ENCODE measurements around the gene ARHGAP42. TPM values are rescaled to one million over a fixed set of nuclear protein-coding genes. Genes with fewer than 3 reads are reported as not detected.

The ARHGAP42 gene
- total RNA-seq, 2 experiments from 2014 or later: not detected

DNA sequence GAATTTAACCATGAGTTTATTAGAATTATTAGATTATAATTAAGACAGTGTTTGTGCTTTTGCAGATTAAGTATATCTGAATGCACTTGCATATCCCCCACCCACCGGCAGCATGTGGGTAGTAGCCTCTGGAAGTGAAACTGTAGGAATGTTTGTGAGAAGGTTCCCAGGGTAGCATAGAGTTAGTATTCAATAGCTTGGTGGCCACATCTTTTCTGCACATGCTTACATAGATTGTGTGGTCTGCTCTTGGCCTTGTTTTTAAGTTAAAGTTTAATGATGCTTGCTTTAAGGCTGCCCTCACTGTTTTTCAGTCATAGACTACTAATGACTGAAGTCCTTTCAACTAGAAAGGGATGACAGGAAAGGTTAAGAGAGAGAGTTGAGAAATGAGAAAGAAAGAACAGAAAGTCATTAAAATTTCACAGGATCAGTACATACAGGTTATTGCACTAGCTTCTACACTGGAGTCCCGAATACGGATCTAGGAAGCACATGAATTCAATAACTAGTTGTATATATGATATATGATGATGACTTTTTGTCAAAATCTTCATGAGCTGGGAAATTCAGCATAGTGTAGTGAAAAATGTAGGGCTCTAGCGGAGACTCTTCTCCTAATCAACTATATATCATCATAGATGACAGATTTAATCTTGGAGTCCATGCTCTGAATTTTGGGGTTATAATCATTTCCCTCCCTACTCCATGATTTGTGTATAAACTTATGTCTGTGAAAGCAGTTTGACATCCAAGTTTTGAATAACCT lies 137.1 kb downstream of the ARHGAP42 start:
- Mint-ChIP-seq H3K27ac (no peak overlapping the region), H3K36me3 (no peaks in the 10 kb centered on the region), H3K27me3 (no peaks in the 10 kb centered on the region), H3K9me3 (no peaks in the 10 kb centered on the region), H3K4me1 (ENCODE audit: low read depth) (no peaks in the 10 kb centered on the region), H3K4me3 (no peak overlapping the region)
- no peak for DNase-seq
- ChIA-PET CTCF (no interaction called here), POLR2A (no interaction called here)
- intact Hi-C loops (cut with micrococcal nuclease): no loop called here

DNA sequence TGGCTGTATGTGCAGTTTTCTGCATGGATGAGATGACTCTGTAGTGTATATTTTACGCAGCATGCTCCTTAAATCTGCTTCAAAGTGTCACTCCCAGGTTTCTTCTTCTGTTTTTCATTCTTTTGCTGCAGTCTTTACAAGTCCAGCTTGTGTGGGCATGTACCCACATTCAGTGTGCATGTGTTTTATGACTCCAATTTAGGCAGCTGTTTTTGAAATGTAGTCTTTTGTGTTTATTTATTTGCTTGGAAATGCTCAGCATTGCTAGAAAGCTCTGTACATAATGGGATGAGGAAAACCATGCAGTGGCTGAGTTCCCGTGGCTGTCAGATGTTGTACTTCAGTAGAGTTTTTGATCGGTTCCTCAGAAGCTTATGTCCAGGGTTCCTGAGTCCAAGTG lies 138.5 kb downstream of the ARHGAP42 start:
- Mint-ChIP-seq H3K9me3 (no peaks in the 10 kb centered on the region), H3K36me3 (no peaks in the 10 kb centered on the region), H3K27ac (no peak overlapping the region), H3K4me1 (ENCODE audit: low read depth) (no peaks in the 10 kb centered on the region), H3K4me3 (no peak overlapping the region), H3K27me3 (no peaks in the 10 kb centered on the region)
- no peak for DNase-seq
- ChIA-PET CTCF (no interaction called here), POLR2A (no interaction called here)
- intact Hi-C loops (cut with micrococcal nuclease): no loop called here

DNA sequence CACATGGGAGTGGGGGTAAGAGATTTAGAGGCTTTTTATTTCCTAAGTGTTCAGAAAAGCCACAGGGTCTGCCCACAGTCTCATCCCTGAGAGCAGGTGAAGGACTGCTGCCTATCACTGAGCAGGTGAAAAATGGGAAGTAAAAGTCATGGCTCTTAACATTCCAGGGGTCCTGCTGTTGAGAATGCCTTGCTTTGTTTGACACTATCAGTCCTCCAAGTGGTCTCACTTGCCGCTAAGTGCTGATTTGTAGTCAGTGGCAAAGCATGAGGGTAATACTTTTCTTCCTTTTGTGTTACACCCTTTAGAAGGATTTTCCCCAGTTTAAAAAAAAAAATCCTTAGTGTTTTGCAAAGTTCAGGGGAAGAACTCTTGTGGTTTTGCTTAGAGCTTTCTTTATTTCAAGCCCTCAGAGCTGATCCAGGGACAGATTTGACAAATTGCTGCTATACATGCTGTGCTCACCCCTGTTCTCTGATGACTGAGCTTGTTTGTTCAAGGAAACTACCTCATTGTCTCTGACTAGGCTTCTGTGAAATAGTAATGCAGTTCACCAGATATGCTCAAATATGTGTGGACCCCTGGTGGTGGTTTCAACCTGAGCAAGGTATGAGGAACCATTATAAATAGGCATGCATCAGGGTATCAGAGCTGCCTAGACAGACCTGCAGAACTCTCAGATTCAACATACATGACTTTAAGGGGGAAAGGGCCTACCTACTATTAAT lies 141.0 kb downstream of the ARHGAP42 start:
- Mint-ChIP-seq H3K27me3 (no peaks in the 10 kb centered on the region), H3K4me3 (no peak overlapping the region), H3K36me3 (no peaks in the 10 kb centered on the region), H3K27ac (no peak overlapping the region), H3K9me3 (no peaks in the 10 kb centered on the region), H3K4me1 (ENCODE audit: low read depth) (no peaks in the 10 kb centered on the region)
- intact Hi-C loops (cut with micrococcal nuclease): no loop called here
- CTCF ChIA-PET: no interaction called here
- DNase-seq: no peak
- POLR2A ChIA-PET: no interaction called here

DNA sequence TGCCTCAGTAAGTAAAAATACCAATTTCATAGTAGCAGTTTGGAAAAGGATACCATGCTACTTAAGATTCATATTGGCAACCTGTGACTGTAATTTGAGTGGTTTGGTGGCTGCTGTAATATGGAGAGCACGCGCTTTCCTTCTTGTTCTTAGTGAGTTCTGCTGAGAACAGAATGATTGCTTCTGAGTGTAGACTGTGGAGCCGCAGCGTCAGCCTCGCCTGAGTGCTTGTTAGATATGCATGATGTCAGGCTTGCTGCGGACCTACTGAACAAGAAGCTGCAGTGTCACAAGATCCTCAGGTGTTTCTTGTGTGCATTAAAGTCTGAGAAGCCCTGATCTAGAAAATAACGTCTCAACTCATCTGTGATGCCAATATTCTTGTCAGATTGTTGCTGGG lies 143.2 kb downstream of the ARHGAP42 start:
- Mint-ChIP-seq H3K36me3 (no peaks in the 10 kb centered on the region), H3K27ac (no peak overlapping the region), H3K27me3 (no peaks in the 10 kb centered on the region), H3K4me3 (no peak overlapping the region), H3K4me1 (ENCODE audit: low read depth) (no peaks in the 10 kb centered on the region), H3K9me3 (no peaks in the 10 kb centered on the region)
- ChIA-PET POLR2A (no interaction called here), CTCF (no interaction called here)
- no peak for DNase-seq
- intact Hi-C loops (cut with micrococcal nuclease): no loop called here

GRCh38 chr11:100830978-100831732 lies 144.1 kb downstream of the ARHGAP42 start:
- intact Hi-C loops (cut with micrococcal nuclease): no loop called here
- Mint-ChIP-seq H3K36me3 (no peaks in the 10 kb centered on the region), H3K4me3 (no peak overlapping the region), H3K4me1 (ENCODE audit: low read depth) (no peaks in the 10 kb centered on the region), H3K27ac (no peak overlapping the region), H3K9me3 (no peaks in the 10 kb centered on the region), H3K27me3 (no peaks in the 10 kb centered on the region)
- no peak for DNase-seq
- ChIA-PET CTCF (no interaction called here), POLR2A (no interaction called here)

GRCh38 chr11:100831929-100832494 lies 144.9 kb downstream of the ARHGAP42 start:
- intact Hi-C loops (cut with micrococcal nuclease): no loop called here
- ChIA-PET POLR2A (no interaction called here), CTCF (no interaction called here)
- Mint-ChIP-seq H3K4me1 (ENCODE audit: low read depth) (no peaks in the 10 kb centered on the region), H3K4me3 (no peak overlapping the region), H3K9me3 (no peaks in the 10 kb centered on the region), H3K27ac (no peak overlapping the region), H3K36me3 (no peaks in the 10 kb centered on the region), H3K27me3 (no peaks in the 10 kb centered on the region)
- no peak for DNase-seq

GRCh38 chr11:100832829-100833228 lies 145.7 kb downstream of the ARHGAP42 start:
- H3K27ac Mint-ChIP-seq: no peak overlapping the region
- H3K4me3 Mint-ChIP-seq: no peak overlapping the region
- no peaks in the 10 kb centered on the region for H3K4me1 Mint-ChIP-seq (ENCODE audit: low read depth)
- no peaks in the 10 kb centered on the region for H3K36me3 Mint-ChIP-seq
- DNase-seq: no peak
- intact Hi-C loops (cut with micrococcal nuclease): no loop called here
- H3K27me3 Mint-ChIP-seq: no peaks in the 10 kb centered on the region
- no peaks in the 10 kb centered on the region for H3K9me3 Mint-ChIP-seq
- ChIA-PET CTCF (no interaction called here), POLR2A (no interaction called here)

GRCh38 chr11:100833276-100833675 lies 146.2 kb downstream of the ARHGAP42 start:
- intact Hi-C loops (cut with micrococcal nuclease): no loop called here
- ChIA-PET POLR2A (no interaction called here), CTCF (no interaction called here)
- H3K27me3 Mint-ChIP-seq: no peaks in the 10 kb centered on the region
- DNase-seq: no peak
- H3K4me1 Mint-ChIP-seq (ENCODE audit: low read depth): no peaks in the 10 kb centered on the region
- no peaks in the 10 kb centered on the region for H3K9me3 Mint-ChIP-seq
- no peak overlapping the region for H3K27ac Mint-ChIP-seq
- no peaks in the 10 kb centered on the region for H3K36me3 Mint-ChIP-seq
- no peak overlapping the region for H3K4me3 Mint-ChIP-seq

DNA sequence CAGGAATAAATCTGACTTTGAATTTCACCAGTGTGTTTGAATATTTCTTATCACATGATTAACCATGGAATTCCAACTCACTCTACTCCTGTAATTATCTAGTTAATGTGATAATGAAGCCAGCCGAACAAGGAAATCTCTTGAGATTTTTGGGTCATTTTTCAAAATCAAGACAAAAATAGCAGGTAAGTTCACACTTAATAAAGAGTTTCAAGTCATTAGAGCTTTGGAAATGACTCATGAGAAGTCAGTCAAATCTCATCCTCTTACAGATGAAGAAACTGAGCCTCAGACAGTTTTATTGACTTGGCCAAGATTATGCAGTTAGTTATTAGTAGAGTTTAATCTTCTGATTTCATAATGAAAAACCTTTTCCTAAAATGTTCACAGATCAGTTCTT lies 148.8 kb downstream of the ARHGAP42 start:
- no peak for DNase-seq
- Mint-ChIP-seq H3K27me3 (no peaks in the 10 kb centered on the region), H3K4me1 (ENCODE audit: low read depth) (no peaks in the 10 kb centered on the region), H3K36me3 (no peaks in the 10 kb centered on the region), H3K9me3 (no peaks in the 10 kb centered on the region), H3K27ac (no peak overlapping the region), H3K4me3 (no peak overlapping the region)
- intact Hi-C loops (cut with micrococcal nuclease): no loop called here
- POLR2A ChIA-PET: no interaction called here
- CTCF ChIA-PET: no interaction called here

DNA sequence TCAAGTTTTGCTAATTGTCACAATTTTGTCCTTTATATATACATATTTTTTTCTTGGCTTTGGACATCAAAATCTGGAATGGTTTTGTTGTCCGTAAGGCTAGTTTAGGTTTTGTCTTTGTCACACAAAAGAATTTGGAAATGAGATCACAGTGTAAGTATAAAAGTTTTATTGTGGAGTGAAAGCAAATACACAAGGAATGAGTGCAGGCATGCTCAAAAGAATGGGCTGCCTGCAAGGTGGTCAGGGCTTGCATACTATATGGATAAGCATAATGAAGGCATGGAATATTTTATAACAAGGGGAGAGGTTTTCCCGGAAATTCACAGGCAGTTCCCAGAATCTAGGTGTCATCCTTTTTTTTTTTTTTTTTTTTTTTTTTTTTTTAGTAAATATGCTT lies 150.2 kb downstream of the ARHGAP42 start:
- Mint-ChIP-seq H3K4me1 (ENCODE audit: low read depth) (no peaks in the 10 kb centered on the region), H3K36me3 (no peaks in the 10 kb centered on the region), H3K27ac (no peak overlapping the region), H3K9me3 (no peaks in the 10 kb centered on the region), H3K27me3 (no peaks in the 10 kb centered on the region), H3K4me3 (no peak overlapping the region)
- ChIA-PET CTCF (no interaction called here), POLR2A (no interaction called here)
- DNase-seq: no peak
- intact Hi-C loops (cut with micrococcal nuclease): no loop called here

- H3K27ac Mint-ChIP-seq: no peak overlapping the region
- no peak overlapping the region for H3K4me3 Mint-ChIP-seq
- H3K36me3 Mint-ChIP-seq: no peaks in the 10 kb centered on the region
- no peaks in the 10 kb centered on the region for H3K4me1 Mint-ChIP-seq (ENCODE audit: low read depth)
- H3K27me3 Mint-ChIP-seq: no peaks in the 10 kb centered on the region
- intact Hi-C loops (cut with micrococcal nuclease): no loop called here
- POLR2A ChIA-PET: no interaction called here
- no peak for DNase-seq
- CTCF ChIA-PET: no interaction called here
- H3K9me3 Mint-ChIP-seq: no peaks in the 10 kb centered on the region
Measured at GRCh38 chr11:100841711-100842407, 154.8 kb downstream of the ARHGAP42 start.

DNA sequence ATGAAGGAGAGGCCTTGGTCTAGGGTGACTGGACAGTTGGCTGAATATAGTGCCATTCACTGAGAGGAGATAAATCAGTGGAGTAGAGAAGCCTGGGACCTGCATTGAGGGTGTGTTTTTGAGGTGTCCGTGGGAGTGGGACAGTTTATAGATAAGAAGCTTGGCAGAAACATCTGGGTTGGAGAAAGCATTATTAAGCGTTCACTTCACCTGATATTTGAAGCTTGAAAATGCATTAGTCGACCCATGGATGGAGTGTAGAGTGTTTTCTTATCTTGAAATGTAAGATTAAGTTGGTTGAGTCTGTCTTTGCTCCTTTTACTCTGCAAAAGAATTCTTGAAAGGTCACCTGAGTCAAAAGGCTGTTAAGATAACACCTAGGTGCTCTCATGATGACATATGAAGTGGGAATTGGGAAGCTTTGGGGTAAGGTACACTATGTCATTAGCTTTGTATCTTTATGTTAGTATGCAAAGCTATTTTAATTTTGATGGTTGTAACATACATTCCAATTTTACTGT lies 160.7 kb downstream of the ARHGAP42 start:
- POLR2A ChIA-PET: no interaction called here
- no peak for DNase-seq
- H3K9me3 Mint-ChIP-seq: no peaks in the 10 kb centered on the region
- no peaks in the 10 kb centered on the region for H3K27me3 Mint-ChIP-seq
- no peaks in the 10 kb centered on the region for H3K36me3 Mint-ChIP-seq
- H3K4me3 Mint-ChIP-seq: no peak overlapping the region
- CTCF ChIA-PET: no interaction called here
- no peak overlapping the region for H3K27ac Mint-ChIP-seq
- no peaks in the 10 kb centered on the region for H3K4me1 Mint-ChIP-seq (ENCODE audit: low read depth)
- intact Hi-C loops (cut with micrococcal nuclease): no loop called here
